ENCODE data around the gene IKZF4. TPM values are rescaled to one million over a fixed set of nuclear protein-coding genes. Genes with fewer than 3 reads are reported as not detected.

IKZF4 gene
- total RNA-seq, 1 donor from 2014 or later = 25.8 TPM

- DNase-seq (ENCODE audit: low spot score) = no peak
These were observed 60.8 kb downstream of the IKZF4 start for GRCh38 chr12:56081393-56082347.

DNA sequence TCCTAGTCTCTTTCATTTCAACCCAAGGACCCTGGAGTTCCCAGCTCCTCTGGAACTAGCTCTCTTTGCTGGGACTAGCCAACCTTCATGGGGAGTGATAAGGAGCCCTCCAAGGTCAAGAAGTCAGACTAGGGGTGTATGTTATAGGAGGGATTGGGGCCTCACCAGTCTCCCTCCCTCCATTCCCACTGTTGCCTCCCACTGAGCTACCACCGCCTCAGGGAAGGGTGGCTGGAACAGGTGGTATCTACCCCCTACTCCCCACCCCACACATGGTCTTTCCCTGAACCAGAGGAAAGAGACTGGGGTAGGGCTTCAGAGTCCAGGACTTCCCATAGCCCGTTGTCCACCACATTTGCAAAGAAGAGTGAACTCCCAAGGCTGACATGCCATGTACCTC lies 61.5 kb downstream of the IKZF4 start:
- DNase-seq (ENCODE audit: low spot score) = no peak

- DNase-seq (ENCODE audit: low spot score) = no peak
These were observed 62.1 kb downstream of the IKZF4 start for GRCh38 chr12:56082967-56083366.

DNA sequence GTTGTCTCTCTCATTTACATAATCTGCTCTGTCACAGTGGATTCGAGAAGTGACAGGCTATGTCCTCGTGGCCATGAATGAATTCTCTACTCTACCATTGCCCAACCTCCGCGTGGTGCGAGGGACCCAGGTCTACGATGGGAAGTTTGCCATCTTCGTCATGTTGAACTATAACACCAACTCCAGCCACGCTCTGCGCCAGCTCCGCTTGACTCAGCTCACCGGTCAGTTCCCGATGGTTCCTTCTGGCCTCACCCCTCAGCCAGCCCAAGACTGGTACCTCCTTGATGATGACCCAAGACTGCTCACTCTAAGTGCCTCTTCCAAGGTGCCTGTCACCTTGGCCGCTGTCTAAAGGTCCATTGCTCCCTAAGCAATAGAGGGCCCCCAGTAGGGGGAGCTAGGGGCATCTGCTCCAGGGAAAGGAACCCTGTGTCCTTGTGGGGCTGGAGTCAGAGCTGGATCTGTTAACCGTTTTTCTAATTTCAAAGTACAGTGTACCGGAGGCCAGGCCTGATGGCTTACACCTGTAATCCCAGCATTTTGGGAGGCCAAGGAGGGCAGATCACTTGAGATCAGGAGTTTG lies 64.2 kb downstream of the IKZF4 start:
- no peak for DNase-seq (ENCODE audit: low spot score)

- no peak for DNase-seq (ENCODE audit: low spot score)
These were observed 65.3 kb downstream of the IKZF4 start for GRCh38 chr12:56086096-56086495.

DNA sequence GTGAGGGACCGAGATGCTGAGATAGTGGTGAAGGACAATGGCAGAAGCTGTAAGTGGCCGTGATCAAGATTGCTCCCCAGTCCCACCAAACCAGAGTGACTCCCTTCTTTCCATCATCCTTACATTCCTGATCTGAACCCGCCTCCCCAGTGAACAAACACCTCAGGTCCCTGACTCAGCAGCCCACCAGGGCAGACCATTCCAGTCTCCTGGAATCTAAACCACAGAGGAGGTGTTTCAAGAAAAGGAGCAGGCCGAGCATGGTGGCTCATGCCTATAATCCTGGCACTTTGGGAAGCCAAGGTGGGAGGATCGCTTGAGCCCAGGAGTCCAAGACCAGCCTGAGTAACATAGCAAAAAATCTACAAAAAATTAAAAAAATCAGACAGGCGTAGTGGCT lies 65.8 kb downstream of the IKZF4 start:
- no peak for DNase-seq (ENCODE audit: low spot score)

GRCh38 chr12:56087220-56087619 lies 66.4 kb downstream of the IKZF4 start:
- DNase-seq (ENCODE audit: low spot score) = no peak

Other genes with a start within 250 kb of the IKZF4 start
- 39.0 TPM for gene SARNP, start 203.3 kb upstream of the IKZF4 start, total RNA-seq
- gene ORMDL2, start 203.0 kb upstream of the IKZF4 start, total RNA-seq = 49.7 TPM
- gene DNAJC14, start 191.5 kb upstream of the IKZF4 start, total RNA-seq = 28.1 TPM
- 774 TPM for gene MMP19, start 178.1 kb upstream of the IKZF4 start, total RNA-seq
- gene PYM1, start 93.1 kb upstream of the IKZF4 start, total RNA-seq = 30.5 TPM
- 32.4 TPM for gene DGKA, start 89.9 kb upstream of the IKZF4 start, total RNA-seq
- 0.64 TPM for gene PMEL, start 55.0 kb upstream of the IKZF4 start, total RNA-seq
- 21.4 TPM for gene CDK2, start 54.2 kb upstream of the IKZF4 start, total RNA-seq
- gene RAB5B, start 47.0 kb upstream of the IKZF4 start, total RNA-seq = 88.2 TPM
- gene SUOX, start 23.8 kb upstream of the IKZF4 start, total RNA-seq = 27.7 TPM
- gene RPS26, start 20.9 kb downstream of the IKZF4 start, total RNA-seq = 45.3 TPM
- 1.9 TPM for gene ERBB3, start 59.1 kb downstream of the IKZF4 start, total RNA-seq
- 99.5 TPM for gene PA2G4, start 83.5 kb downstream of the IKZF4 start, total RNA-seq
- 2,287 TPM for gene RPL41, start 95.6 kb downstream of the IKZF4 start, total RNA-seq
- 7.9 TPM for gene ZC3H10, start 97.2 kb downstream of the IKZF4 start, total RNA-seq
- gene ESYT1, start 107.2 kb downstream of the IKZF4 start, total RNA-seq = 435 TPM
- gene MYL6B, start 131.5 kb downstream of the IKZF4 start, total RNA-seq = 41.3 TPM
- 2,743 TPM for gene MYL6, start 137.3 kb downstream of the IKZF4 start, total RNA-seq
- 113 TPM for gene SMARCC2, start 168.4 kb downstream of the IKZF4 start, total RNA-seq
- 93.8 TPM for gene RNF41, start 200.9 kb downstream of the IKZF4 start, total RNA-seq
- 18.2 TPM for gene NABP2, start 203.3 kb downstream of the IKZF4 start, total RNA-seq
- gene SLC39A5, start 209.0 kb downstream of the IKZF4 start, total RNA-seq = 0.16 TPM
- gene ANKRD52, start 237.3 kb downstream of the IKZF4 start, total RNA-seq = 46.8 TPM
- gene COQ10A, start 245.9 kb downstream of the IKZF4 start, total RNA-seq = 7.7 TPM